Measurements from ENCODE around the gene FASTKD3. TPM values are rescaled to one million over a fixed set of nuclear protein-coding genes. Genes with fewer than 3 reads are reported as not detected.

Gene FASTKD3
- total and polyA plus RNA-seq, 10 of the 15 experiments (the other 5 are each of a cell fraction or from before 2014, with no cell fraction given) = 12.1 to 59.6 (median 25.3) TPM

GRCh38 chr5:7871653-7872052 lies 2.8 kb upstream of the FASTKD3 start (continued):
- TF ChIP-seq RUNX3 (IDR thresholded peaks at IDR 0.05; ENCODE audit: low read length) (peak; percentile 89), TCF12 (IDR thresholded peaks at IDR 0.05; ENCODE audit: low read depth, low read length) (0 out of 2 replicates have a peak, but pooled peaks have one; percentile 48), NR2C2 (IDR thresholded peaks at IDR 0.05; ENCODE audit: borderline replicate concordance, control insufficient read depth, insufficient read length, low read depth) (no peak), CREB1 (IDR thresholded peaks at IDR 0.05; ENCODE audit: low read depth) (no peak), NFIC (IDR thresholded peaks at IDR 0.05; ENCODE audit: low read depth, low read length) (peak; percentile 38; the same call in 1 of the 2 replicates), PBX3 (IDR thresholded peaks at IDR 0.05; ENCODE audit: insufficient replicate concordance, low read depth, low read length) (no peak)

GRCh38 chr5:7869474-7870136 lies 774 bp upstream of the FASTKD3 start:
- RAD21 ChIA-PET (ENCODE audit: unreplicated experiment) = interaction anchor here (1.2 to 2.9 kb wide), 4 partner anchors 9 to 1328 kb away, joined by 3 to 13 read pairs (median 6); no protein-coding TSS in a partner anchor
- WGBS (ENCODE audit: insufficient coverage, insufficient replicate concordance, low lambda C conversion rate, missing lambda C conversion rate) = 1% methylated on average over 29 of the region's 41 CpGs
- DNase-seq (ENCODE audit: low read depth, low spot score) (no peak), FAIRE-seq (no peak), ATAC-seq (peak; percentile 61)
- H3K36me3 ChIP-seq (ENCODE audit: control insufficient read depth in 2 of 2, insufficient read depth in 2 of 2, low read length in 1 of 2) = no peaks in the 10 kb centered on the region
- no peaks in the 10 kb centered on the region for H3K9me3 ChIP-seq (replicated peaks; ENCODE audit: control insufficient read depth, insufficient read depth, low read length)
- peak overlapping the region; percentile 86 for H3K9ac ChIP-seq (ENCODE audit: control insufficient read depth, insufficient read depth, low read length)
- no TSS peak for BruUV-seq (replicated peaks)
- CTCF ChIA-PET = interaction anchor here (1.5 to 9.9 kb wide), 2 partner anchors 18 to 35 kb away, joined by 3 to 92 read pairs; no protein-coding TSS in a partner anchor
- H3K27ac ChIP-seq (ENCODE audit: control insufficient read depth, insufficient read depth) = peak overlapping the region; percentile 84
- intact Hi-C loops (cut with micrococcal nuclease; ENCODE audit: unreplicated experiment) (no loop called here), in situ Hi-C loops (cut with MboI) (no loop called here)
- no peaks in the 10 kb centered on the region for H3K27me3 ChIP-seq (replicated peaks in 1 of 2; ENCODE audit: control insufficient read depth in 2 of 2, insufficient read depth in 2 of 2, low read length in 1 of 2)
- SMC1A ChIA-PET (ENCODE audit: uncharacterized antibody, unreplicated experiment) = interaction anchor here (1.8 to 2.8 kb wide), 2 partner anchors 8 to 9 kb away, joined by 6 to 9 read pairs; no protein-coding TSS in a partner anchor
- peak overlapping the region; percentile 90 for H3K4me2 ChIP-seq (ENCODE audit: control insufficient read depth, insufficient read depth)
- H2AFZ ChIP-seq (ENCODE audit: control insufficient read depth, low read depth, low read length) = peak overlapping the region; percentile 71
- H4K20me1 ChIP-seq (ENCODE audit: control insufficient read depth, insufficient read depth) = no peaks in the 10 kb centered on the region
- peaks cover 63% of the 10 kb centered on the region for H3K79me2 ChIP-seq (ENCODE audit: control insufficient read depth, insufficient read depth, low read length)
- POLR2A ChIA-PET = interaction anchor here (1.0 to 1.2 kb wide), 2 partner anchors 8 to 17 kb away, joined by 3 read pairs; no protein-coding TSS in a partner anchor
- peaks cover 29% of the 10 kb centered on the region for H3K4me1 ChIP-seq (ENCODE audit: control insufficient read depth, insufficient read depth, low read length)
- H3K4me3 ChIP-seq = peak overlapping the region; percentile 97
- TF ChIP-seq ATF3 (IDR thresholded peaks at IDR 0.05; ENCODE audit: borderline replicate concordance, extremely low read depth, low read depth, low read length) (no peak), EGR1 (IDR thresholded peaks at IDR 0.05; ENCODE audit: borderline replicate concordance in 1 of 2, low read depth in 2 of 2, low read length in 2 of 2) (peak in 1 of 2 experiments; percentile 51; a peak in 2 of 3 replicates), ATF2 (IDR thresholded peaks at IDR 0.05; ENCODE audit: low read length) (no peak), ZNF24 (IDR thresholded peaks at IDR 0.05) (no peak), SIN3A (IDR thresholded peaks at IDR 0.05; ENCODE audit: low read depth, low read length) (no peak), NKRF (conservative IDR thresholded peaks at IDR 0.05) (0 out of 2 replicates have a peak, but pooled peaks have one; percentile 25), EP300 (IDR thresholded peaks at IDR 0.05; ENCODE audit: borderline replicate concordance in 1 of 2, control insufficient read depth in 1 of 2, low read depth in 2 of 2, low read length in 2 of 2) (no peak), STAT1 (conservative IDR thresholded peaks at IDR 0.05) (no peak), ZSCAN29 (IDR thresholded peaks at IDR 0.05) (no peak), CHD1 (IDR thresholded peaks at IDR 0.05; ENCODE audit: low read depth, low read length) (0 out of 2 replicates have a peak, but pooled peaks have one; percentile 52), NR2F1 (conservative IDR thresholded peaks at IDR 0.05) (0 out of 2 replicates have a peak, but pooled peaks have one; percentile 35)
